KOPT-K1 (cell line): Measurements from ENCODE around the gene HSPA8.

Source experiments
- H3K27ac ChIP-seq: fragments of 200-600 bp; sonication (generic); 2 replicates; pipeline ENCODE4 v1.5.1; 2016; ENCODE audit warnings: antibody characterized with exemption, mild to moderate bottlenecking, low read depth, low read length; ENCODE audit not compliant: poor library complexity, severe bottlenecking
- H3K36me3 ChIP-seq: fragments of 200-600 bp; sonication (generic); 2 replicates; pipeline ENCODE4 v1.5.1; 2017; ENCODE audit warnings: antibody characterized with exemption, mild to moderate bottlenecking, low read length, moderate library complexity; ENCODE audit not compliant: insufficient read depth
- H3K9me3 ChIP-seq: fragments of 200-600 bp; sonication (generic); 2 replicates; pipeline ENCODE4 v1.5.1; 2017; ENCODE audit warnings: antibody characterized with exemption, low read length, mild to moderate bottlenecking; ENCODE audit not compliant: insufficient read depth, poor library complexity, severe bottlenecking

The HSPA8 gene

GRCh38 chr11:123084454-123084853, 22.5 kb upstream of the HSPA8 start:
- no peaks in the 10 kb centered on the region for H3K36me3 ChIP-seq
- H3K9me3 ChIP-seq = no peaks in the 10 kb centered on the region
- H3K27ac ChIP-seq = no peak overlapping the region

- Histone ChIP-seq H3K9me3 (no peaks in the 10 kb centered on the region), H3K27ac (no peak overlapping the region), H3K36me3 (no peaks in the 10 kb centered on the region)
These were observed 21.7 kb upstream of the HSPA8 start for GRCh38 chr11:123083623-123084029.

GRCh38 chr11:123082977-123083376, 21.0 kb upstream of the HSPA8 start:
- no peaks in the 10 kb centered on the region for H3K9me3 ChIP-seq
- no peak overlapping the region for H3K27ac ChIP-seq
- no peaks in the 10 kb centered on the region for H3K36me3 ChIP-seq

GRCh38 chr11:123080015-123080414, 18.1 kb upstream of the HSPA8 start:
- no peaks in the 10 kb centered on the region for H3K36me3 ChIP-seq
- H3K9me3 ChIP-seq = no peaks in the 10 kb centered on the region
- H3K27ac ChIP-seq = no peak overlapping the region

GRCh38 chr11:123076484-123076883, 14.5 kb upstream of the HSPA8 start:
- H3K27ac ChIP-seq = no peak overlapping the region
- no peaks in the 10 kb centered on the region for H3K36me3 ChIP-seq
- H3K9me3 ChIP-seq = no peaks in the 10 kb centered on the region

- Histone ChIP-seq H3K27ac (no peak overlapping the region), H3K36me3 (no peaks in the 10 kb centered on the region), H3K9me3 (no peaks in the 10 kb centered on the region)
These were observed 11.6 kb upstream of the HSPA8 start for GRCh38 chr11:123073343-123074057.

- no peak overlapping the region for H3K27ac ChIP-seq
- H3K9me3 ChIP-seq = no peaks in the 10 kb centered on the region
- no peaks in the 10 kb centered on the region for H3K36me3 ChIP-seq
These were observed 10.8 kb upstream of the HSPA8 start for GRCh38 chr11:123072762-123073161.

GRCh38 chr11:123072332-123072761, 10.4 kb upstream of the HSPA8 start:
- Histone ChIP-seq H3K9me3 (no peaks in the 10 kb centered on the region), H3K36me3 (no peaks in the 10 kb centered on the region), H3K27ac (no peak overlapping the region)

- H3K36me3 ChIP-seq = no peaks in the 10 kb centered on the region
- H3K27ac ChIP-seq = peak overlapping the region; percentile 77
- H3K9me3 ChIP-seq = no peaks in the 10 kb centered on the region
These were observed 8.2 kb upstream of the HSPA8 start for GRCh38 chr11:123069908-123070821.

- Histone ChIP-seq H3K27ac (no peak overlapping the region), H3K9me3 (no peaks in the 10 kb centered on the region), H3K36me3 (peaks cover 12% of the 10 kb centered on the region)
These were observed 3.7 kb upstream of the HSPA8 start for GRCh38 chr11:123065621-123066020.

- Histone ChIP-seq H3K9me3 (no peaks in the 10 kb centered on the region), H3K36me3 (peaks cover 28% of the 10 kb centered on the region), H3K27ac (peak overlapping the region; percentile 99)
These were observed 2.1 kb upstream of the HSPA8 start for GRCh38 chr11:123063826-123064657.

GRCh38 chr11:123062892-123063825, 1.2 kb upstream of the HSPA8 start:
- Histone ChIP-seq H3K27ac (peak overlapping the region; percentile 99), H3K36me3 (peaks cover 37% of the 10 kb centered on the region), H3K9me3 (no peaks in the 10 kb centered on the region)

GRCh38 chr11:123062158-123062891, 389 bp upstream of the HSPA8 start:
- H3K36me3 ChIP-seq = peaks cover 45% of the 10 kb centered on the region
- no peaks in the 10 kb centered on the region for H3K9me3 ChIP-seq
- H3K27ac ChIP-seq = peak overlapping the region; percentile 99
